Keratinocyte (primary cell): ENCODE data around the gene KMT5B.

Source experiments
- CTCF ChIP-seq, 3 experiments: IDR thresholded peaks in 1 of 3; conservative IDR thresholded peaks in 1 of 3; optimal IDR thresholded peaks in 1 of 3; 2 replicates in 2 of 3; 3 replicates in 1 of 3; pipeline versions ENCODE3 to v1.5.1; 2011; ENCODE audit warnings: low read length in 3 of 3, mild to moderate bottlenecking in 3 of 3, moderate library complexity in 2 of 3, control low read depth in 1 of 3, inconsistent platforms in 1 of 3; ENCODE audit not compliant: insufficient read depth in 2 of 3; ENCODE audit errors: extremely low read depth in 1 of 3
- EZH2 ChIP-seq: IDR thresholded peaks from one replicate; pipeline ENCODE4 v1.6.1; 2012; ENCODE audit warnings: inconsistent platforms, mild to moderate bottlenecking, low read length, moderate library complexity

GRCh38 chr11:68261749-68262543 lies 48.9 kb upstream of the KMT5B start:
- TF ChIP-seq CTCF (optimal IDR thresholded peaks at IDR 0.05 in 1 of 3, IDR thresholded peaks at IDR 0.05 in 1 of 3, conservative IDR thresholded peaks at IDR 0.05 in 1 of 3; ENCODE audit: extremely low read depth in 1 of 3, insufficient read depth in 2 of 3, low read length in 3 of 3) = no peak
- TF ChIP-seq EZH2 = no peak
